Activated T-cell treated with anti-CD3 and anti-CD28 coated beads, Interleukin-2, amount 50 U/mL, for 48 hours (primary cell): ENCODE data around the gene OR2AP1.
A peak's percentile ranks its signal among the peaks of the same experiment; 100 is the strongest.
"Not testable (repeated sequence)": the region's sequence is repeated elsewhere in the genome, so short reads cannot be mapped to it uniquely, and the experiment has no call there.

Experiments used
- DNase-seq, 2 experiments: peaks; one replicate each; pipeline ENCODE4 v3.0.0-alpha.2; 2020

OR2AP1 gene

GRCh38 chr12:55572168-55572567 lies at the start of gene OR2AP1:
OR2AP1 (plus strand) TSS chr12:55572468; CDS start chr12:55574415, 1,947 bp downstream.
- no peak for DNase-seq

GRCh38 chr12:55548235-55548634 lies 24.0 kb upstream of the OR2AP1 start:
- DNase-seq, result not testable (repeated sequence)

- no peak for DNase-seq
Observed at GRCh38 chr12:55548756-55549155, 23.5 kb upstream of the OR2AP1 start.

GRCh38 chr12:55549302-55549701 lies 23.0 kb upstream of the OR2AP1 start, which contains the start of gene OR6C4:
OR6C4 (plus strand) TSS chr12:55549602; CDS start chr12:55551227, 1,625 bp downstream.
- DNase-seq, result no peak

- no peak for DNase-seq
Observed at GRCh38 chr12:55554296-55554695, 18.0 kb upstream of the OR2AP1 start.

GRCh38 chr12:55570060-55570459 lies 2.2 kb upstream of the OR2AP1 start:
- DNase-seq, result not testable (repeated sequence)

- not testable (repeated sequence) for DNase-seq
Observed at GRCh38 chr12:55570689-55571088, 1.6 kb upstream of the OR2AP1 start.

- DNase-seq, result no peak
Observed at GRCh38 chr12:55582066-55582465, 9.8 kb downstream of the OR2AP1 start.

- DNase-seq, result no peak
Observed at GRCh38 chr12:55585817-55586216, 13.5 kb downstream of the OR2AP1 start.

- not testable (repeated sequence) for DNase-seq
Observed at GRCh38 chr12:55590152-55590551, 17.9 kb downstream of the OR2AP1 start.

GRCh38 chr12:55607821-55608594 lies 35.7 kb downstream of the OR2AP1 start:
- no peak for DNase-seq

GRCh38 chr12:55610598-55610997 lies 38.3 kb downstream of the OR2AP1 start:
- DNase-seq, result no peak

- no peak for DNase-seq
Observed at GRCh38 chr12:55612646-55613045, 40.4 kb downstream of the OR2AP1 start.

- no peak for DNase-seq
Observed at GRCh38 chr12:55614764-55615163, 42.5 kb downstream of the OR2AP1 start.

- no peak for DNase-seq
Observed at GRCh38 chr12:55619354-55620138, 47.3 kb downstream of the OR2AP1 start.

- peak; percentile 52 to 56 for DNase-seq
Observed at GRCh38 chr12:55624056-55624455, 51.8 kb downstream of the OR2AP1 start.
